Aorta (tissue), 5 donors: ENCODE measurements around the gene ATG16L1. TPM values are rescaled to one million over a fixed set of nuclear protein-coding genes. Genes with fewer than 3 reads are reported as not detected.

Experiments used
- ATAC-seq: fragments of 200-7000 bp; cut with Tn5 transposase; one replicate; pipeline ENCODE4 v1.9.1; 2022; ENCODE audit warnings: moderate library complexity; ENCODE audit not compliant: low FRiP score
- DNase-seq, 2 donors: peaks; one replicate each; pipeline ENCODE4 v3.0.0-alpha.2; 2020
- H3K27ac ChIP-seq, 2 donors: one replicate each; pipeline ENCODE4 v1.5.1; 2013; ENCODE audit warnings: low read length in 2 of 2, mild to moderate bottlenecking in 2 of 2, moderate library complexity in 2 of 2, control low read depth in 1 of 2, inconsistent platforms in 1 of 2, low read depth in 1 of 2
- H3K27me3 ChIP-seq, 2 donors: one replicate each; pipeline ENCODE4 v1.6.1; 2013; ENCODE audit warnings: control low read depth in 1 of 2, low read length in 1 of 2, mild to moderate bottlenecking in 1 of 2, moderate library complexity in 1 of 2; ENCODE audit not compliant: insufficient read depth in 2 of 2, control insufficient read depth in 1 of 2
- H3K36me3 ChIP-seq, 2 donors: one replicate each; pipeline ENCODE4 v1.6.1; 2013; ENCODE audit warnings: control low read depth in 1 of 2, low read length in 1 of 2, mild to moderate bottlenecking in 1 of 2; ENCODE audit not compliant: insufficient read depth in 2 of 2, control insufficient read depth in 1 of 2
- H3K4me1 ChIP-seq, 2 donors: one replicate each; pipeline ENCODE4 v1.6.1; 2013; ENCODE audit warnings: low read length in 2 of 2, control low read depth in 1 of 2, mild to moderate bottlenecking in 1 of 2, moderate library complexity in 1 of 2; ENCODE audit not compliant: insufficient read depth in 2 of 2, control insufficient read depth in 1 of 2
- H3K4me3 ChIP-seq, 2 donors: one replicate each; pipeline ENCODE4 v1.5.1; 2013; ENCODE audit warnings: low read length in 2 of 2, control low read depth in 1 of 2, mild to moderate bottlenecking in 1 of 2
- H3K9me3 ChIP-seq: one replicate; pipeline ENCODE4 v1.6.1; 2013; ENCODE audit warnings: mild to moderate bottlenecking, low read length; ENCODE audit not compliant: control insufficient read depth
- WGBS, 2 donors: extraction: QIAGEN DNeasy Blood & Tissue Kit; methylation state at CpG; one replicate each; pipeline ENCODE4 v1.1.7; 2013; 5-methylcytosine and 5-hydroxymethylcytosine counted together
- intact Hi-C, 2 donors: fragments of 100-400 bp; cut with DNase I; formaldehyde crosslinking; loops; one replicate each; pipeline versions ENCODE4 v1.14.2 to v1.15.0; 2022
- polyA plus RNA-seq, 2 donors: library from polyadenylated mRNA; stranded (reverse); fragments of 200-250 nt; gene quantifications; one replicate each; pipeline ENCODE4 v1.2.3, GENCODE V29; 2013
- total RNA-seq, 2 donors: library from RNA; stranded (reverse); fragmentation: NEBNext Ultra II Directional; extraction: Animal tissue kit (Norgen Biotek cat#: 25700); gene quantifications; one replicate each; pipeline ENCODE4 v1.2.1, GENCODE V29; 2021
- donor health status: healthy with polysubstance abuse.
- donor health status: Bipolar disorder and iron deficiency.
- donor health status: DM: no; HTN: no; CAD: no.
- donor health status: DM: no; HTN: no; CAD: no.
- donor health status: DM: yes; HTN: yes; CAD: no.

Gene ATG16L1
- total and polyA plus RNA-seq, 4 donors, result 6.4 to 30.1 (median 17.1) TPM

DNA sequence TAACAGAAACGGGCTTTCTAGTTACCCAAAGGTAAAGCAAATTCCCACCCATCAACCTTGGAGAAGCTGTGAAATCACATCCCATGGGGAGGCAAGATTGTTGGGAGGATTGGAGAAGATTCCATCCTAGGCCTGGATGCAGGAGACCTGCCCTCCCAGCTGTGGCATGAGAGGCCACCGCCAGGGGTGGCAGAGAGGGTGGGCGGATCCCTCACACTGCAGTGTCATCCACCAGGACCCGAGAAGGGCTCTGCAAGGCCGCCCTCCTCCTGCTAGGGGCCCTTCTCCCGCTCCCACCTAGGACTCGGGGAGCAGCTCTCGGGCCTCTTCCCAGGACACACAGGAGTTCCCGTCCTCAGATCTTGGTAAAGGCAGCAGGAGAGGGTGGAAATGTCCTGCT, 15.5 kb upstream of the ATG16L1 start:
- Histone ChIP-seq H3K4me1 (no peaks in the 10 kb centered on the region), H3K27me3 (no peaks in the 10 kb centered on the region), H3K36me3 (no peaks in the 10 kb centered on the region), H3K4me3 (no peak overlapping the region), H3K9me3 (peaks cover 4% of the 10 kb centered on the region), H3K27ac (no peak overlapping the region)
- 66 to 74% methylated on average over 9 of the region's 9 CpGs for WGBS, 2 donors
- ATAC-seq (no peak), DNase-seq (no peak)
- intact Hi-C loops, result no loop called here

DNA sequence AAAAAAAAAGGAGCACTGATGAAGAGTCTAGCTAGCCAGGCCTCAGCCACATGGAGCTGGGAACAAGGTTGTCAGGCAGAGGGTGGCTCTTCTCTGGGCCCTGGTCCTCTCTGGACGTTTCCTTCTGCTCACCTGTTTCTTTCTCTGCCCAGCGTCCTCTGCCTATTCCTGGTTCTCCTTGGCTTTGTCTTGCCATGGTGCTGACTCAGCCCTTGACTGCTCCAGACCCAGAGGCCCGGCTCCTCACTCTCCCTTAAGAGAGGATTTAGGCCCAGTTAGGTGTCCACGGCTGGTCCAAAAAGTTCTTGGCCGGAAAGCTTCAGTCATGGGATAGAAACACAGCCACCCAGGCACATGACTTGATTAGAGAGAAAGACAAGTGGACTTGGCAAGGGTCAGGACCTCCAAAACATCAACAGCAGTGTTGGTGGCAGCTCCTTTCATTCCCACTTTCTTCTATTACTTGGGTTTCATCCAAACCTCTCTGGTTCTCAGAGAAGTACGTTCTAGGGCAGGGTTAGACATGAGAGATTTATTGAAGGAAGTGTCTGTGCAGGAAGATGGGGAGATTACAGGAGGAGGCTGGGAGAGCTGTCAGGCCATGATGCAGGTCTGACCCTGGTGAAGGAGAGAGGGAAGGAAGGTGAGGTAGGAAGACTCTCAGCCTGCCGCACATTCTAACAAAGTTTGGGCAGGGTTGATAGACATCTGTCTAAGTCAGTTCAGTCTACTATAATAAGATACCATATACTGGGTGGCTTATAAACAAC, 14.5 kb upstream of the ATG16L1 start:
- DNase-seq (no peak), ATAC-seq (no peak)
- no peaks in the 10 kb centered on the region for H3K4me1 ChIP-seq
- WGBS, 2 donors, result 74 to 86% methylated on average over 7 of the region's 7 CpGs
- no peak overlapping the region for H3K4me3 ChIP-seq
- intact Hi-C loops, result no loop called here
- H3K27ac ChIP-seq, result no peak overlapping the region
- H3K27me3 ChIP-seq, result no peaks in the 10 kb centered on the region
- H3K36me3 ChIP-seq, result no peaks in the 10 kb centered on the region
- H3K9me3 ChIP-seq, result peaks cover 4% of the 10 kb centered on the region

DNA sequence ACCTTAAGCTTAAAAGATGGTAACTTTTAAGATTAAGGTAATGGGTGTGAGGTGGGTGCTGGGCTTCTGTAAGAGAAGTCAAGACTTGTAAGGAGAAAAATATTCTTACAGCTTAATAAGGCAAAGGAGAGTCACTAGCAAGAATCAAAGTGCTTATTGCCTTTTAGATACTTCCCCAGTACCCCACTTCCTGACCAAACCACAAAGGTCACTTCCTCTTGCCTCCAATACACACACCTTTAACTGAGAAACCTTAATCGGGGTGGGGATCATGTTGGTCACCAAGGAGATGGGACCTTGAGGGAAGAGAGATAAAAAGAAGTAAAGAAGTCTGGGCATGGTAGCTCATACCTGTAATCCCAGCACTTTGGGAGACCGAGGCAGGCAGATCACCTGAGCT, 10.6 kb upstream of the ATG16L1 start:
- intact Hi-C loops, result no loop called here
- ATAC-seq, result no peak
- 78% methylated on average over 2 of the region's 2 CpGs for WGBS, 2 donors

DNA sequence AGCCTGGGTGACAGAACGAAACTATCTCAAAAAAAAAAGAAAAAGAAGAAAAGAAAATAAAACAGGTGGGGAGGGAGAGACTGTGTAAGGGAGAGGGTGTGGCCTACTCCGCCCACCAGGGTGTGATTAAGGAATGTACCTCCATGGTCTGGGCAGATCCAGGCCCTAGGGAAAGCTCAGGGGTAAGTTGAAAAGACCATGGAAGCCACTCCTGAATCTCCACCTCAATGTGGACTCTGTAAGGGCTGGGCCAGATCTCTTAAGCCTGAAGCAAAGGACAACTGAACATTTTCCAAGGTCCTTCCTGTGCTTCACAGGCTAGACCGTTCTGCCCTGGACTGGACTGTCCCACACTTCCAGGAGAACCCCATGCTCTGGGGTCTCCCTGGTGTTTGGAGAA, 9.7 kb upstream of the ATG16L1 start:
- no peak overlapping the region for H3K27ac ChIP-seq
- ATAC-seq, result no peak
- DNase-seq, result no peak
- no peak overlapping the region for H3K4me3 ChIP-seq
- H3K4me1 ChIP-seq, result no peaks in the 10 kb centered on the region
- no peaks in the 10 kb centered on the region for H3K36me3 ChIP-seq
- intact Hi-C loops, result no loop called here
- H3K9me3 ChIP-seq, result peaks cover 4% of the 10 kb centered on the region
- no peaks in the 10 kb centered on the region for H3K27me3 ChIP-seq
- WGBS, 2 donors, result 75 to 86% methylated on average over 3 of the region's 3 CpGs

More for the DNA sequence above, 10.6 kb upstream of the ATG16L1 start:
- Histone ChIP-seq H3K36me3 (no peaks in the 10 kb centered on the region), H3K4me1 (no peaks in the 10 kb centered on the region), H3K27me3 (no peaks in the 10 kb centered on the region), H3K27ac (no peak overlapping the region), H3K4me3 (no peak overlapping the region), H3K9me3 (peaks cover 4% of the 10 kb centered on the region)
- no peak for DNase-seq

DNA sequence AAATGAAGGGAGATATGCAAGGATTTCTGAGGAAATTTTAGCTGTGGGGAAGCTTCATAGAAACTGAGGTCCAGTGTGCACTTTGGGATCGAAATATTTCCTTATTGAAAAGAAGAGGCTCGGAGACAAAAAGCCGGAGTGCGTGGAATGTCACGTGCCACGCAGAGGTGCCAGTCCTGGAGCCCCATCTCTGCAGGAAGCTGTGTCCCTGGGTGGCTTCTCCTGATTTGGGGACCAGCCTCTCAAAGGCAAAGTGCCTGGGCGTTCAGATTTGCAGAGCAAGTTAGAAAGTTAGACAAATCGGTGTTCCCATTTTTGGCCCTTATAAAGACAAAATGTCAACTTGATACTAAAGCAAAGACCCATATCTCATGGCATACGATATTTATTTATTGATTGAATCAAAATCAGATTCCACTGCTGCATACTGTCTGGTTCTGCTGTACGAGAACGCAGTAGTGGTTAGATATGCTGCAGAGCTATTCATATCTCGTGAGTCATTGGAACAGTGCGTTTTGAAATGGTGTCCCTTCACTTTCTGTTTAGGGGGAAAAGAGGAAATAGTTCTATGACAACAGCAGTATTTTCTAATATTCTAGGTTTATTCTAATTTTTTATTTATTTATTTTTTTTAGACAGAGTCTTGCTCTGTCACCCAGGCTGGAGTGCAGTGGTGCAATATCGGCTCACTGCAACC, 9.1 kb upstream of the ATG16L1 start:
- H3K4me3 ChIP-seq, result no peak overlapping the region
- DNase-seq (no peak), ATAC-seq (no peak)
- H3K27me3 ChIP-seq, result no peaks in the 10 kb centered on the region
- no peaks in the 10 kb centered on the region for H3K4me1 ChIP-seq
- no peak overlapping the region for H3K27ac ChIP-seq
- H3K36me3 ChIP-seq, result no peaks in the 10 kb centered on the region
- WGBS, 2 donors, result 74 to 75% methylated on average over 14 of the region's 14 CpGs
- H3K9me3 ChIP-seq, result peaks cover 4% of the 10 kb centered on the region
- intact Hi-C loops, result no loop called here

DNA sequence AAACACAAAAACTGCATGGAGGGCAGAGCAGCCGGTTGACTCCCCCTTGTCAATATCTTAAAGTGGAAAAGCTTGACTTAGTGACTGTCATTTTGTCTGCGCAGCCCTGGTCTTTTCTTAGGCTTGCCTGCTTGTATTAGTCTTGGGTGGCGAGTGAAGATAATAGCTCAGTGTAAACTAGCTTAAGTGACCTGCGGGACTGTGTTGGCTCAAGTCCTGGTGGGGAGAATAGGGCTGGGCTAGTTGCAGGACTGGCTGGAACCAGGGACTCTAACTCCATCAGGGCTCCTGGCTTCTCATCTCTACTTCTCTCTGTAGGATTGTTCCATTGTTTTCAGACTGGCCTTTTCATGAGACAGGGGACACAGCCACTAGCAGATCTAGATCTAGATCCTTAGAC, 8.1 kb upstream of the ATG16L1 start:
- H3K4me3 ChIP-seq, result no peak overlapping the region
- intact Hi-C loops, result no loop called here
- H3K36me3 ChIP-seq, result no peaks in the 10 kb centered on the region
- H3K27ac ChIP-seq, result no peak overlapping the region
- H3K4me1 ChIP-seq, result no peaks in the 10 kb centered on the region
- 60 to 65% methylated on average over 4 of the region's 4 CpGs for WGBS, 2 donors
- ATAC-seq, result no peak
- peaks cover 2% of the 10 kb centered on the region for H3K9me3 ChIP-seq
- DNase-seq, result no peak
- no peaks in the 10 kb centered on the region for H3K27me3 ChIP-seq

DNA sequence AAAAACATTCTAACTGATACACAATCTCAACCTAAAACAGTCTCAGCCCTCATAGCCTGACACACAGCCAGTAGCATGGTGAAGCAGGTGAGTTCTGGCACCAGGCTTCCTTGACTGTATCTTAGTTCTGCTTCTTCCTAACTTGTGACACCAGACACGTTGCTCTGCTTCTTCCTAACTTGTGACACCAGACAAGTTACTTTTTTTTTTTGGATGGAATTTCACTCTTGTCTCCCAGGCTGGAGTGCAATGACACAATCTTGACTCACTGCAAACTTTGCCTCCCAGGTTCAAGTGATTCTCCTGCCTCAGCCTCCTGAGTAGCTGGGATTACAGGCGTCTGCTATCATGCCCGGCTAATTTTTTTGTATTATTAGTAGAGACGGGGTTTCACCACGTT, 6.7 kb upstream of the ATG16L1 start:
- WGBS, 2 donors, result 66 to 67% methylated on average over 5 of the region's 5 CpGs
- H3K36me3 ChIP-seq, result no peaks in the 10 kb centered on the region
- DNase-seq (no peak), ATAC-seq (no peak)
- H3K4me3 ChIP-seq, result no peak overlapping the region
- intact Hi-C loops, result no loop called here
- H3K9me3 ChIP-seq, result no peaks in the 10 kb centered on the region
- no peak overlapping the region for H3K27ac ChIP-seq
- no peaks in the 10 kb centered on the region for H3K27me3 ChIP-seq
- H3K4me1 ChIP-seq, result no peaks in the 10 kb centered on the region

DNA sequence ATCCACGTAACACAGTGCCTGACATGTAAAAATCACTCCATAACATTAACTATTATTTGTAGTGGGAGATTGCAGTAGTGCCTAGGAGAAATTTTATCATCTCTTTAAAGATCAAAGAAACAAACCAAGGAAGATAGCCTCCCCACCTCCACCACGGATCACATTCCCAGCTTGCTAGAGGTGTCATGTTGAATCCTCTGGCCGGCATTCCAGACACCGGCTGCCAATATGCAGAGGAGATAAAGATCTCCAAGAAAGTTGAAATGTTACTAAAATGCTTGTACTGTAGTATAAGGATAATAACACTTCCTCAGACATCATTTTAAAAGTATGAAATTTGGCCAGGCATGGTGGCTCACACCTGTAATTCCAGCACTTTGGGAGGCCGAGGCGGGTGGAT, 6.1 kb upstream of the ATG16L1 start:
- DNase-seq (no peak), ATAC-seq (no peak)
- intact Hi-C loops, result no loop called here
- Histone ChIP-seq H3K4me1 (no peaks in the 10 kb centered on the region), H3K4me3 (no peak overlapping the region), H3K36me3 (no peaks in the 10 kb centered on the region), H3K27me3 (no peaks in the 10 kb centered on the region), H3K9me3 (no peaks in the 10 kb centered on the region), H3K27ac (no peak overlapping the region)
- 75 to 81% methylated on average over 6 of the region's 6 CpGs for WGBS, 2 donors

DNA sequence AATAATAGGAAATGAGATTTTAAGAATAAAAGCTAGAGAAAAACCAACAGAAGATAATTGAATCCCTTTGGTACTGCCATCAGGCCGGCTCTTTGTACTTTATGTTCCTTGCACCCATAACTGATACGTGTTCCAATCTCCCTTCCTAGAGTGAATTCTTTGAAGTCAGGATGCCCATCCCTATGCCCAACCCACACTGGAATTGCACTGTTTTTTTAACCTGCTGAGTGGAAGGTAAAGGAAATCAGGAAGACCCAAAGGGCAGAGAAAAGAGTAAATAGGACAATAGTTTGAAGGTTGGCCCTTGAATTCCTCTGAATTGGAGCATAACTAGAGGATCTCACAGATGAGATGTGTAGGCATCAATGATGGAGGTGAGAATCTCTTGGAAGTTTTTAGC, 4.4 kb upstream of the ATG16L1 start:
- no peaks in the 10 kb centered on the region for H3K36me3 ChIP-seq
- H3K9me3 ChIP-seq, result no peaks in the 10 kb centered on the region
- H3K27ac ChIP-seq, result no peak overlapping the region
- no peaks in the 10 kb centered on the region for H3K27me3 ChIP-seq
- intact Hi-C loops, result no loop called here
- ATAC-seq, result no peak
- WGBS, 2 donors, result 77 to 80% methylated on average over 2 of the region's 2 CpGs
- DNase-seq, result no peak
- no peaks in the 10 kb centered on the region for H3K4me1 ChIP-seq
- H3K4me3 ChIP-seq, result no peak overlapping the region
